GM21515 (cell line): ENCODE results near the gene AFMID.
"Not testable (repeated sequence)": the region's sequence is repeated elsewhere in the genome, so short reads cannot be mapped to it uniquely, and the experiment has no call there.

Experiments
- ATAC-seq: cut with Tn5 transposase; IDR thresholded peaks from one replicate; pipeline ENCODE4 v1.9.1; 2021; ENCODE audit not compliant: unreplicated experiment

The AFMID gene

GRCh38 chr17:78186692-78187595, at the start of gene AFMID, which contains the start of gene TK1:
Gene AFMID (plus strand): TSS chr17:78187362. CDS start chr17:78187371, 9 bp downstream.
Gene TK1 (minus strand): TSS chr17:78187052. CDS start chr17:78186994, 58 bp downstream.
- ATAC-seq, result peak; percentile 87

- no peak for ATAC-seq
Measured at GRCh38 chr17:78137392-78138203, 49.6 kb upstream of the AFMID start.

GRCh38 chr17:78138204-78139060, 48.7 kb upstream of the AFMID start:
- no peak for ATAC-seq

- ATAC-seq, result not testable (repeated sequence)
Measured at GRCh38 chr17:78139861-78140168, 47.3 kb upstream of the AFMID start.

GRCh38 chr17:78140169-78141051, 46.8 kb upstream of the AFMID start:
- peak; percentile 65 for ATAC-seq

- ATAC-seq, result no peak
Measured at GRCh38 chr17:78141437-78142118, 45.6 kb upstream of the AFMID start.

GRCh38 chr17:78142119-78142861, 44.9 kb upstream of the AFMID start:
- ATAC-seq, result no peak

- no peak for ATAC-seq
Measured at GRCh38 chr17:78143214-78144146, 43.7 kb upstream of the AFMID start.

GRCh38 chr17:78144147-78144719, 42.9 kb upstream of the AFMID start:
- no peak for ATAC-seq

- no peak for ATAC-seq
Measured at GRCh38 chr17:78144736-78145641, 42.2 kb upstream of the AFMID start.

- no peak for ATAC-seq
Measured at GRCh38 chr17:78146471-78146869, 40.7 kb upstream of the AFMID start.

GRCh38 chr17:78146881-78147280, 40.3 kb upstream of the AFMID start:
- no peak for ATAC-seq

- ATAC-seq, result peak; percentile 38
Measured at GRCh38 chr17:78147315-78147998, 39.7 kb upstream of the AFMID start.

- no peak for ATAC-seq
Measured at GRCh38 chr17:78148286-78149016, 38.7 kb upstream of the AFMID start.

GRCh38 chr17:78151514-78152008, 35.6 kb upstream of the AFMID start:
- no peak for ATAC-seq
